SK-MEL-5 (cell line): ENCODE results near the gene RNF113A. TPM values are rescaled to one million over a fixed set of nuclear protein-coding genes. Genes with fewer than 3 reads are reported as not detected.
"Not testable (repeated sequence)": the region's sequence is repeated elsewhere in the genome, so short reads cannot be mapped to it uniquely, and the experiment has no call there.

ENCODE experiments used
- DNase-seq: peaks from one replicate; pipeline ENCODE4 v3.0.0-alpha.2; 2016; ENCODE audit warnings: low read depth, low spot score
- in situ Hi-C: cut with HindIII; loops from 2 replicates; pipeline ENCODE4 v1.10.0; 2016; ENCODE audit warnings: low sequenced_read_pairs, high pct_unique_total_duplicates, low pct_unique_long_range_greater_than_20kb
- polyA plus RNA-seq, 2 experiments: library from polyadenylated mRNA; depleted of rRNA; stranded (reverse); fragments of >200 nt; gene quantifications; 2 replicates each; pipeline ENCODE4 v1.2.3, GENCODE V29; 2015
- total RNA-seq: library from RNA; depleted of rRNA; stranded (reverse); fragments of >200 nt; shearing (Covaris generic); gene quantifications from 2 replicates; pipeline ENCODE4 v1.2.3, GENCODE V29; 2014; rRNA removed

Gene RNF113A
- 25.7 and 27.0 TPM in 2 replicates for total RNA-seq
- polyA plus RNA-seq (2015; cell fraction: cytosol; rRNA removed): 23.3 and 27.5 TPM in 2 replicates
- 17.9 and 19.4 TPM in 2 replicates for polyA plus RNA-seq (2015; cell fraction: nucleus; rRNA removed)

GRCh38 chrX:119871599-119872395, at the start of gene RNF113A, which contains the start of gene NDUFA1:
Gene RNF113A, minus strand, starts transcription at chrX:119871733. Its CDS starts 120 bp downstream, at chrX:119871613.
Gene NDUFA1, plus strand, starts transcription at chrX:119871832. Its CDS starts 80 bp downstream, at chrX:119871912.
- in situ Hi-C loops: no loop called here
- DNase-seq: peak; percentile 88

GRCh38 chrX:119919835-119920585, 48.5 kb upstream of the RNF113A start:
- DNase-seq: no peak
- in situ Hi-C loops: no loop called here

GRCh38 chrX:119917877-119918276, 46.3 kb upstream of the RNF113A start:
- in situ Hi-C loops: no loop called here
- no peak for DNase-seq

- DNase-seq: no peak
- in situ Hi-C loops: no loop called here
These were observed 44.8 kb upstream of the RNF113A start for GRCh38 chrX:119916310-119916709.

GRCh38 chrX:119900976-119901375, 29.4 kb upstream of the RNF113A start:
- in situ Hi-C loops: no loop called here
- no peak for DNase-seq

- no peak for DNase-seq
- in situ Hi-C loops: no loop called here
These were observed 27.6 kb upstream of the RNF113A start for GRCh38 chrX:119899125-119899524.

GRCh38 chrX:119895843-119896326, 24.4 kb upstream of the RNF113A start, which contains the start of gene AKAP14:
Gene AKAP14, plus strand, starts transcription at chrX:119895893. Its CDS starts 7,331 bp downstream, at chrX:119903224.
- peak; percentile 22 for DNase-seq
- in situ Hi-C loops: no loop called here

- DNase-seq, in situ Hi-C loops: not testable (repeated sequence)
These were observed 20.6 kb upstream of the RNF113A start for GRCh38 chrX:119891961-119892692.

- DNase-seq, in situ Hi-C loops: not testable (repeated sequence)
These were observed 19.1 kb upstream of the RNF113A start for GRCh38 chrX:119890626-119891025.

GRCh38 chrX:119887721-119888425, 16.3 kb upstream of the RNF113A start:
- peak; percentile 82 for DNase-seq
- in situ Hi-C loops: no loop called here

- in situ Hi-C loops: no loop called here
- DNase-seq: peak; percentile 44
These were observed 14.3 kb upstream of the RNF113A start for GRCh38 chrX:119885554-119886428.

- DNase-seq: peak; percentile 61
- in situ Hi-C loops: no loop called here
These were observed 9.3 kb upstream of the RNF113A start for GRCh38 chrX:119880552-119881437.

- in situ Hi-C loops: no loop called here
- no peak for DNase-seq
These were observed 8.5 kb upstream of the RNF113A start for GRCh38 chrX:119880076-119880475.

- DNase-seq: no peak
- in situ Hi-C loops: no loop called here
These were observed 7.2 kb upstream of the RNF113A start for GRCh38 chrX:119878740-119879139.

- in situ Hi-C loops: no loop called here
- DNase-seq: no peak
These were observed 311 bp downstream of the RNF113A start for GRCh38 chrX:119871245-119871598.
